ENCODE results near the gene KIFAP3.

- TF ChIP-seq PRDM15 (CRISPR knock-in tag; IDR thresholded peaks at IDR 0.05) (no peak), CTCF (IDR thresholded peaks at IDR 0.05) (no peak), KAT7 (CRISPR knock-in tag; IDR thresholded peaks at IDR 0.05; ENCODE audit: borderline replicate concordance) (no peak), MAX (CRISPR knock-in tag; IDR thresholded peaks at IDR 0.05) (no peak), IRF1 (CRISPR knock-in tag; IDR thresholded peaks at IDR 0.05) (no peak), ATF3 (CRISPR knock-in tag; conservative IDR thresholded peaks at IDR 0.05) (no peak), SP1 (CRISPR knock-in tag; conservative IDR thresholded peaks at IDR 0.05) (no peak), PRRX2 (CRISPR knock-in tag; IDR thresholded peaks at IDR 0.05) (no peak), CDX4 (CRISPR knock-in tag; IDR thresholded peaks at IDR 0.05; ENCODE audit: borderline replicate concordance) (no peak), OVOL2 (CRISPR knock-in tag; IDR thresholded peaks at IDR 0.05; ENCODE audit: borderline replicate concordance) (no peak), E2F1 (CRISPR knock-in tag; IDR thresholded peaks at IDR 0.05) (no peak), ELF4 (CRISPR knock-in tag; IDR thresholded peaks at IDR 0.05; ENCODE audit: low read depth) (no peak), HMGXB4 (CRISPR knock-in tag; IDR thresholded peaks at IDR 0.05) (no peak)
Observed at GRCh38 chr1:169874229-169874628, 200.3 kb downstream of the KIFAP3 start.

Data from WTC11 (cell line).